GM06990 (cell line): ENCODE data around the gene TMEM156.

Experiments
- DNase-seq: peaks from one replicate; pipeline ENCODE4 v3.0.0-alpha.2; 2011; ENCODE audit not compliant: insufficient read length; ENCODE audit errors: extremely low read depth
- H3K27me3 ChIP-seq: replicated peaks from 2 replicates; pipeline ENCODE4 v1.6.0; 2011; ENCODE audit warnings: low read length; ENCODE audit not compliant: control insufficient read depth, insufficient read depth
- H3K36me3 ChIP-seq: 2 replicates; pipeline ENCODE4 v1.5.1; 2011; ENCODE audit warnings: low read length; ENCODE audit not compliant: control insufficient read depth, insufficient read depth
- H3K4me3 ChIP-seq: replicated peaks from 2 replicates; pipeline ENCODE4 v1.5.1; 2011; ENCODE audit warnings: low read depth, mild to moderate bottlenecking, control low read depth, low read length
- CTCF ChIP-seq: IDR thresholded peaks from 2 replicates; pipeline ENCODE4 v1.5.1; 2011; ENCODE audit warnings: low read length, control low read depth, mild to moderate bottlenecking, inconsistent platforms; ENCODE audit not compliant: insufficient read depth, poor library complexity, severe bottlenecking

TMEM156 gene

GRCh38 chr4:39066371-39066770 is 34.2 kb upstream of the TMEM156 start:
- TF ChIP-seq CTCF, result no peak
- Histone ChIP-seq H3K27me3 (no peaks in the 10 kb centered on the region), H3K36me3 (no peaks in the 10 kb centered on the region), H3K4me3 (no peak overlapping the region)
- no peak for DNase-seq

GRCh38 chr4:39063430-39063829 is 31.2 kb upstream of the TMEM156 start:
- DNase-seq, result no peak
- Histone ChIP-seq H3K36me3 (no peaks in the 10 kb centered on the region), H3K4me3 (no peak overlapping the region), H3K27me3 (no peaks in the 10 kb centered on the region)
- no peak for TF ChIP-seq CTCF

GRCh38 chr4:39062770-39063097 is 30.5 kb upstream of the TMEM156 start:
- Histone ChIP-seq H3K27me3 (no peaks in the 10 kb centered on the region), H3K4me3 (no peak overlapping the region), H3K36me3 (no peaks in the 10 kb centered on the region)
- DNase-seq, result no peak
- TF ChIP-seq CTCF, result no peak

GRCh38 chr4:39062094-39062769 is 30.0 kb upstream of the TMEM156 start, which contains the start of gene KLHL5:
TSS of gene KLHL5 (plus strand) at chr4:39062232. CDS start at chr4:39062653, 421 bp downstream.
- Histone ChIP-seq H3K36me3 (no peaks in the 10 kb centered on the region), H3K27me3 (no peaks in the 10 kb centered on the region), H3K4me3 (no peak within 1 kb of the TSS)
- DNase-seq, result no peak
- no peak for TF ChIP-seq CTCF

- no peak for DNase-seq
- Histone ChIP-seq H3K4me3 (no peak overlapping the region), H3K36me3 (no peaks in the 10 kb centered on the region), H3K27me3 (no peaks in the 10 kb centered on the region)
- no peak for TF ChIP-seq CTCF
Measured at GRCh38 chr4:39061457-39061856, 29.2 kb upstream of the TMEM156 start.

- Histone ChIP-seq H3K36me3 (no peaks in the 10 kb centered on the region), H3K27me3 (no peaks in the 10 kb centered on the region), H3K4me3 (no peak overlapping the region)
- TF ChIP-seq CTCF, result no peak
- DNase-seq, result no peak
Measured at GRCh38 chr4:39056023-39056422, 23.8 kb upstream of the TMEM156 start.
